Measurements from ENCODE around the gene PPT1.

PPT1 gene

GRCh38 chr1:40023379-40023944 is 73.6 kb downstream of the PPT1 start:
- DNase-seq = no peak

All from cerebellar nuclear complex (tissue), 1 donor.